Measurements from ENCODE around the gene SMARCD3.

DNA sequence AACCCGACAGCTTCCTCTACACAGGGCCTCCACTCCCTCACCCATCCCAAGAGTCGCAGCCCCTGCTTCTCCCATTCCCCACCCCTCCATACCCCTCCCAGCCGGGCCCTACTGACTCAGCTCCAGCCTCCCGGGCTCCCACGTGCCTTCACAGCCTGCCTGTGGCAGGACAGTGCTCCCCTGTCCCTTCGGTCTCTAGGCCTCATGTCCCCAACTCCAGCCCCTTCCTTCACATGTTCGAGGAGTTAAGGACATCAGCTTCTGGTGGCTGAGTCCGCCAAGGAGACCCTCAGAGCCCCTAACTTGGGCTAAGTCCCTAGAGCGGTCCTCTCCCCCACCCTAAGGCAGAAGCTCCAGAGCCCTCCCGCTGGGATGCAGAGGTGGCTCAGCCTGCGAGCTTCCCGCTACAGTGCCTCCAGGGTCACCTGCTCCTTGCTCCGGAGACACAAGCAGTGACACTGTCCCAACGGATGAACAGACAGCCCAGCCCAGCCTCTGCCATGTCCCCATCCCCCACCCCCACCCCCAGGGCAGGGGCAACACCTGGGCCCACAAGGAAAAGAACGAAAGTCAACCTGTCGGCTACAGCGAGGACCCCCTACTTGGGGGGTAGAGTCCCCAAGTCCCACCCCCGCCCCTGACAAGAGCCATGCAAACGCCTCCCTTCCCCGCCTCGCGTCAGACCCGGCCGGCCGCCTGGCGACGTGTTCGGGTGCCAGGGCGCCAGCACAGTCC is 716 bp downstream of the SMARCD3 start:
- TF ChIP-seq POLR2AphosphoS5 (IDR thresholded peaks at IDR 0.05; ENCODE audit: low read depth, low read length) (no peak), PAX5 (IDR thresholded peaks at IDR 0.05; ENCODE audit: insufficient read depth, low read length, severe bottlenecking) (no peak), POLR2A (IDR thresholded peaks at IDR 0.05; ENCODE audit: low read depth, low read length) (no peak), SPI1 (IDR thresholded peaks at IDR 0.05; ENCODE audit: low read depth, low read length) (no peak), TAF1 (IDR thresholded peaks at IDR 0.05; ENCODE audit: low read depth, low read length) (no peak), POU2F2 (IDR thresholded peaks at IDR 0.05; ENCODE audit: low read depth, low read length) (no peak)

All from GM12891 (cell line).